HG03342 (cell line): ENCODE results near the gene WDR81.
"Not testable (repeated sequence)": the region's sequence is repeated elsewhere in the genome, so short reads cannot be mapped to it uniquely, and the experiment has no call there.

Experiments
- ATAC-seq: cut with Tn5 transposase; IDR thresholded peaks from one replicate; pipeline ENCODE4 v1.9.1; 2021; ENCODE audit warnings: mild to moderate bottlenecking, moderate library complexity; ENCODE audit not compliant: unreplicated experiment

WDR81 gene

GRCh38 chr17:1753767-1754429, 29.4 kb downstream of the WDR81 start:
- ATAC-seq = no peak

- no peak for ATAC-seq
These were observed 30.1 kb downstream of the WDR81 start for GRCh38 chr17:1754430-1755112.

- no peak for ATAC-seq
These were observed 30.8 kb downstream of the WDR81 start for GRCh38 chr17:1755252-1755826.

GRCh38 chr17:1755827-1756262, 31.3 kb downstream of the WDR81 start:
- ATAC-seq = no peak

GRCh38 chr17:1758807-1759206, 34.3 kb downstream of the WDR81 start:
- ATAC-seq = no peak

- ATAC-seq = no peak
These were observed 35.0 kb downstream of the WDR81 start for GRCh38 chr17:1759529-1759928.

- ATAC-seq = no peak
These were observed 37.9 kb downstream of the WDR81 start for GRCh38 chr17:1762233-1762900.

GRCh38 chr17:1762901-1763898, 38.7 kb downstream of the WDR81 start:
- ATAC-seq = no peak

GRCh38 chr17:1764284-1764683, 39.8 kb downstream of the WDR81 start:
- no peak for ATAC-seq

- ATAC-seq = not testable (repeated sequence)
These were observed 40.2 kb downstream of the WDR81 start for GRCh38 chr17:1764705-1765104.

GRCh38 chr17:1765576-1765975, 41.1 kb downstream of the WDR81 start:
- ATAC-seq = no peak

GRCh38 chr17:1766382-1767135, 42.1 kb downstream of the WDR81 start:
- no peak for ATAC-seq

- no peak for ATAC-seq
These were observed 42.9 kb downstream of the WDR81 start for GRCh38 chr17:1767358-1767757.

GRCh38 chr17:1769822-1770477, 45.4 kb downstream of the WDR81 start:
- ATAC-seq = no peak

GRCh38 chr17:1773000-1773695, 48.6 kb downstream of the WDR81 start:
- not testable (repeated sequence) for ATAC-seq

GRCh38 chr17:1773696-1774181, 49.2 kb downstream of the WDR81 start:
- no peak for ATAC-seq

GRCh38 chr17:1774390-1775176, 50.1 kb downstream of the WDR81 start:
- ATAC-seq = no peak

GRCh38 chr17:1776328-1776727, 51.8 kb downstream of the WDR81 start:
- no peak for ATAC-seq
